Ammon's horn (tissue), 1 donor: ENCODE measurements around the gene UBE2N.
A peak's percentile ranks its signal among the peaks of the same experiment; 100 is the strongest.

ENCODE experiments used
- DNase-seq: peaks from one replicate; pipeline ENCODE4 v3.0.0-alpha.2; 2016; ENCODE audit warnings: low spot score

Gene UBE2N, protein sequence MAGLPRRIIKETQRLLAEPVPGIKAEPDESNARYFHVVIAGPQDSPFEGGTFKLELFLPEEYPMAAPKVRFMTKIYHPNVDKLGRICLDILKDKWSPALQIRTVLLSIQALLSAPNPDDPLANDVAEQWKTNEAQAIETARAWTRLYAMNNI

GRCh38 chr12:93441617-93442410, at the start of gene UBE2N:
Gene UBE2N, minus strand, starts transcription at chr12:93441947. Its CDS starts 63 bp downstream, at chr12:93441884.
- peak; percentile 96 for DNase-seq

DNA sequence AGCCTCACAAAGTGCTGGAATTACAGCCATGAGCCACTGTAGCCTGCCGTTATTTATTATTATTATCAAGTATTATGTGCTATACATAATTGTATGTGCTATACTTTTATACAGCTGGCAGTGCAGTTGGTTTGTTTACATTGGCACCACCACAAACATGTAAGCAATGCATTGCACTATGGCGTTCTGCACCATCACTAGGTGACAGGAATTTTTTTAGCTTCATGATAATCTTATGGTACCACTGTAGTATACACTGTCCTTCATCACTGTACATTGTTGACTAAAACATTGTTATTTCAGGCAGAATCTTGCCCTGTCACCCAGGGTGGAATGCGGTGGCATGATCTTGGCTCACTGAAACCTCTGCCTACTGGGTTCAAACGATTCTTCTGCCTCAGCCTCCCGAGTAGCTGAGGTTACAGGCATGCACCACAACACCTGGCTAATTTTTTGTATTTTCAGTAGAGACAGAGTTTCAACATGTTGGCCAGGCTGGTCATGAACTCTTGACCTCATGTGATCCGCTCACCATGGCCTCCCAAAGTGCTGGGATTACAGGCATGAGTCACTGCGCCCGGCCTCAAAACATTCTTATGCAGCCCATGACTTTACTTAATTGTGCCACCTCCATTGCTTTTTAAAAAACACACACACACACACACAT, 42.7 kb upstream of the UBE2N start:
- DNase-seq = no peak

- no peak for DNase-seq
Measured at GRCh38 chr12:93483151-93483807, 41.5 kb upstream of the UBE2N start.

DNA sequence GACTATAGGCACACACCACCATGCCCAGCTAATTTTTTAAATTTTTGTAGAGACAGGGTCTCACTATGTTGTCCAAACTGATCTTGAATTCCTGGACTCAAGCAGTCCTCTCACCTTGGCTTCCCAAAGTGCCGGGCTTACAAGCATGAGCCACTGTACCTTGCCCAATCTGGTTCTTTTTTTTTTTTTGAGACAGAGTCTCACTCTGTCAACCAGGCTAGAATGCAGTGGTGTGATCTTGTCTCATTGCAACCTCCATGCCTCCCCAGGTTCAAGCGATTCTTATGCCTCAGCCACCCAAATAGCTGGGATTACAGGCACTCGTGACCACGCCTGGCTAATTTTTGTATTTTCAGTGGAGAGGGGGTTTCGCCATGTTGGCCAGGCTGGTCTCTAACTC, 41.0 kb upstream of the UBE2N start:
- DNase-seq = no peak

GRCh38 chr12:93476555-93476954, 34.8 kb upstream of the UBE2N start:
- DNase-seq = no peak

DNA sequence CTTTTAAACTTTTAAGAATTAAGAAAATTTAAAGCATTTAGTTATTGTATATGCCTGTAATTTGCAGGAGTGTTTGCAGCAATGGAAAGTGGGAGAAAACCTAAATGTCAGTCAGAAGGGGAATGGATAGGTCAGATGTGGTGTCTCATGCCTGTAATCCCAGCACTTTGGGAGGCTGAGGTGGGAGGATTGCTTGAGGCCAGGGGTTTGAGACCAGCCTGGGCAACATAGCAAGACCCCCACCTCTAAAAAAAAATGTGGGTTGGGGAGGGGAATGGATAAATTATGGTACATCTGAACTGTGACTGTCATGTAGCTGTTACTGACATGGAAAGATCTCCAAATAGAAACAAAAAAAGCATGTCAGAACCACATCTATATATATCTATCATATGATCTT, 27.6 kb upstream of the UBE2N start:
- DNase-seq = no peak

DNA sequence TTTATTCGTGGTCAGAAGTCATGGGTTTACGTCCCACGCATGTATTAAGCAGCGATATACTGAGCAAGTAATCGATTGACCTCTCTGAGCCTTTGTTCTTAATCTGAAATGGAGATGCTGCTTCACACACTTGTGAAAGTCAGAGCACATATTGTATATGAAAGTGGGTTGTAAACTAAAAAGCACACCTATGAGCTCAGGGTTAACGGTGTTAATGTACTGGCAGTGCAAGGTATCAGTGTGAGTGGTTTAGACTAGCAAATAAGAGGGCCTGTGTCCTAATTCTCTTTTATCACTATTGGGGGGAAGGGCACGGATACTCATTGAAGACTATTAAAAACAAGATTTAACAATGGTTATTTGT, 26.2 kb upstream of the UBE2N start:
- DNase-seq = no peak

DNA sequence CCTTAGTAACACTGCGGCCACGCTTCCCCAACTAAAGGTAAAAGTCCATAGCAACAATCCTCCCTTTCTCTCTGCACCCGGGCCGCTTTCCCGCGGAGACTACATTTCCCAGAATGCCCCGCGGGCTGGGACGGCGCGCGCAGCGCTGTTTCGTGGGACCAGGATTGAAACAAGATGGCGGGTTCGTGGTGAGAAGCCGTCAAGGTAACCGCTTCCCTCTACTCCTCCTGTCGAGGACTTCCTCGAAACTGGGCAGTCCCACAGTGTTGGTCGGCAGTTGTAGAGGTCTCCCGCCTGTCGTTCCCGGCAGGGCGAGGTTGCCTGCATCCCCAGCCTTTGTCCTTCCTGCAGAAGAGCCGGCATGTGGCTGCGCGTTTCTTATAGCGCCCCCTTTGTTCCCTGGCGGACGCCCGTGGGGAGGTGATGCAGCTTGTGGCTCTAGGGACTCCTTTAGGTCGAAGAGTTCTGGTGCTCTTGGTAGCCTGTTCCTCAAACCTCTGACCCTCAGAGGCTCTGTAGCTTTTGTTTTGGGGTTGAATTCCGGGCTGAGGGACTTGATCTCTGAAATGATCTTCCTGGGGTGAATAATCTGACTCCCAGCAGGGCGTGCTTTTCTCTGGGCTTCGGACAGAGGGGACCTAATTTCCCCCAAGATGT, 25.7 kb upstream of the UBE2N start, which contains the start of gene MRPL42:
Gene MRPL42 (plus strand): TSS at position 164 of the 657 bp plus-strand sequence. CDS start 1,772 bp downstream, outside the sequence.
- peak; percentile 83 for DNase-seq

DNA sequence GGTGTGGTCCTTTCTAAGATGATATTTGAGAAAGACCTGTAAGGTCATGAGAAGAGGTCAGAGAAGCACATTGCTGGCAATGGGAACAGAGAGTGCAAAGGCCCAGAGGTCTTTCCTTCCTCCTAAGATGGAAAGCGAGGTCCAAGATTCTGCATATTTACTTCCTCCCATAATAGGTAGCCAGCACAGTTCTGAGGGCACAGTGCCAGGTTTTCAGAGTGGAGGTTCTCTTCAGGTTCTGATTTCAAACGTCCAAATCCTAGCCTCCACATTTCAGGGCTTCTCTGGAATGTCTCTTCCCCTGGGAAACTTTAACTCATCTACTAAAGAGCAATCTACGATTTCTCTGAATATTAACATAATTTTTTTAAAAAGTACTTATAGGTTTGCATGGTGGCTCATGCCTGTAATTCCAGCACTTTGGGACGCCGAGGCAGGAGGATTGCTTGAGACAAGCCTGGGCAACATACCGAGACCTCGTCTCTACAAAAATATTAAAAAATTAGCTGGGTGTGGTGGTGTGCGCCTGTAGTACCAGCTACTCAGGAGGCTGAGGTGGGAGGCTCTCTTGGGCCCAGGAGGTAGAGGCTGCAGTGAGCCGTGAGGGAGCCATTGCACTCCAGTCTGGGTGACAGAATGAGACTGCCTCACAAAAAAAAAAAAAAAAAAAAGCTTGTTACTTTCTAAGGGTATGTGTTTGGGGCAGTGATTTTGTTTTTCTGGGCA, 25.0 kb upstream of the UBE2N start:
- DNase-seq = no peak

DNA sequence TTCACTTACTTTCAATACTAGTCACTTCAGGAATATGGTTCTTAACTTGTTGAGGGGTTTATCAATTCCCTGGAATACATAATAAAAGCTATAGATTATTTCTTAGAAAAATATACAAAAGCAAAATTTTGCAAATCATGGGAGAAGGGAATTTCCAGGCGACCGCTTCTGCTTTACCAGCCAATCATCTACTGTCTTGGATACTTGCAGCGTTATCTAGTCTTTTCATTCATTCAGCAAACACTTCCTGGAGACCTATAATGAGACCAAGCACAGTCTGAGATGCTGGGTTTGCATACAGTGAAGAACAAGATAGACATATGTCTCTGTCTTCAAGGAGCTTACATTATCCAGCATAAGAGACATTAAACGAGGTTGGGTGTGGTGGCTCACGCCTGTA, 24.1 kb upstream of the UBE2N start:
- DNase-seq = no peak

DNA sequence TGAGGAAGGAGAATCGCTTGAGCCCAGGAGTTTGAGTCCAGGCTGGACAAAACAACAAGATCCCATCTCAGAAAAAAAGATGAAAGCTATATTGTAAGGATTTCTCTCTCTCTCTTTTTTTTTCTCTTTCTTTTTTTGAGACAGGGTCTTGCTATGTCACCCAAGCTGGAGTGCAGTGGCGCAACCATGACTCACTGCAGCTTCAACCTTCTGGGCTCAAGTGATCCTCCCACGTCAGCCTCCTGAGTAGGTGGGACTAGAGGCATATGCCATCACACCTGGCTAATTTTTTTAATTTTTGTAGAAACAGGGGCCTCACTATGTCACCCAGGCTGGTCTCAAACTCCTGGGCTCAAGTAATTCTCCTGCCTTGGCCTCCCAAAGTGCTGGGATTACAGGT, 19.8 kb upstream of the UBE2N start:
- DNase-seq = no peak

DNA sequence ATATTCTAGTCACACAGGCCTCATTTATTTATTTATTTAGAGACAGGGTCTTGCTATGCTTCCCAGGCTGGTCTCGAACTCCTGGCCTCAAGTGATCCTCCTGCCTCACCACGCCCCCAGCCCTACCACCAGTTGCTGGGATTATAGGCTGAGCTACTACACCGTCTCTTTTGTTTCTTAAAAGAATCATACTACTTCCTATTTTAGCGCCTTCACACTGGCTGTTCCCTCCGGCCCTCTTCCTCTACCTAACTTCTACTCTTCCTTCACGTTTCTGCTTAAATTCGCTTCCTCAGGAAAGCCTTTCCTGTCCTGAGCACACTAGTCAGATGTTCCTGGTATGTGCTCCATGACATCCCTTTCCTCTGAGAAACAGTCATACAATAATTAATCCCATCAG, 19.2 kb upstream of the UBE2N start:
- DNase-seq = no peak

GRCh38 chr12:93460003-93460402, 18.3 kb upstream of the UBE2N start:
- no peak for DNase-seq

GRCh38 chr12:93459097-93459496, 17.4 kb upstream of the UBE2N start:
- no peak for DNase-seq

- no peak for DNase-seq
Measured at GRCh38 chr12:93456077-93456476, 14.3 kb upstream of the UBE2N start.

GRCh38 chr12:93453633-93454032, 11.9 kb upstream of the UBE2N start:
- no peak for DNase-seq

DNA sequence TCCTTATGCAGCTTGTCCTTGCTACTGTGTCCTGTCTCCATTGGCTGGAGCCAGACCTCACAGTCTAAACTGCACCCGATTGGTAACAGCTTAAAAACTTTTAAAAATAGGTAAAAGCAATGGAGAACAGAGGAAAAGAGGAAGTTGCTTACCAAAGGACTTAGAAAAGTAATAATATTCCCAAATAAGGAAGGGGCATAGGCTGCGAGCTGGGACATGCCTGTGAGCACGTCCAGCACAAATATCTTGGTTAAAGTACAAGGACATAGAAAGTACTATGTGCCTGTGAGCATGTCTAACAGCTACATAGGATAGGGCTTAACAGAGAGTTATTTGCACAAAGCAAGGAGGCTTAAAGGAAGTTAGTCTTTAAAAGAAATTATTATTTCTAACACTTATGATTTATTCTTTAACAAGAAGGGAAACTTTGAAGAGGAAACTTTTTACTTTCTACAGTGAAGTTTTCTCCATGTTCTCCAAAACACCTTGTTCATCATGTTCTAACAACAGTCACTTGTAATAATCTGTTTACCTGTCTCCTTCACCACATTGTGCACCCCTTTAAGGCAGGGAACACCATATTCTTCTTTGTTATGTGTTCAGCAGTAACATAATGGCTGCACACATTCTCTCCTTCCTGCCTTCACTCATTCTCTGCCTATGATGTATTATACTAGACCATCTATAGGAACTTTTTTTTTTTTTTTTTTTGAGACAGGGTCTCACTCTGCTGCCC, 9.8 kb upstream of the UBE2N start:
- no peak for DNase-seq

DNA sequence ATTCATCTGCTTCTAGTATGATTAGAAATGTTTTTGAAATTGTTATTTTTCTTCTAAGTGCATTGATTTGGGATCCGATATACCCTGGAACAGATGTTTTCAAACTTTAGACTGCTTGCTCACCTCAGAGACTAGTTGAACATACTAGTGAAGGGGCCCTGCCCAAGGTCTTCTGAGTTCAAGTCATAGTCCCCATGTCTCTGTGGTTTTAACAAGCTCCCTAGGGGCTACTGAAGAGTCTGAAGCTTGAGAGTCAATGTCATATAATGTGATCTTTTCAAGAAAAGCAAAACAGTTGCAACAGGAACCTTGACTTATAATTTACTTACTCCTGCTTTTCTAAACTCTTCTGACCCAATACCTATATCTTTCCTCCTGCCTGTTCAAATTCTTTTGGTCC, 7.5 kb upstream of the UBE2N start:
- no peak for DNase-seq

DNA sequence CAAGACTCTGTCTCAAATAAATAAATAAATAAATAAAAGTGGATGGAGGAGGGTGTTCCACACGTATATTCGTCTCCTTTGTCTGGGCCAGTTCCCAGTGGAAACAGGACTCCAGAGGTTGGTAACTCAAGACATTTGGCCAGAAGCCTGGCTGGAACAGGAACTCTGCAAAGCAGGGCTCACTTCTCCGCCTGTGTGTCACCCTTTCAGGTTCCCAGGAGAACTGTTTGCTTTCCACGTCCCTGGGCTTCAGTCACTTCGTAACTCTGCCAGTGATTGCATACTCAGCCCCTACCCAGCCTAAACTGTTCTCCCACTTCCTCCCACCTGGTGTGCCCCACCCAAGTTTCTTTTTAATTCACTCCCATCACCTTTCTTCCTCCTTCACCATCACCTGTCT, 7.0 kb upstream of the UBE2N start:
- DNase-seq = no peak

DNA sequence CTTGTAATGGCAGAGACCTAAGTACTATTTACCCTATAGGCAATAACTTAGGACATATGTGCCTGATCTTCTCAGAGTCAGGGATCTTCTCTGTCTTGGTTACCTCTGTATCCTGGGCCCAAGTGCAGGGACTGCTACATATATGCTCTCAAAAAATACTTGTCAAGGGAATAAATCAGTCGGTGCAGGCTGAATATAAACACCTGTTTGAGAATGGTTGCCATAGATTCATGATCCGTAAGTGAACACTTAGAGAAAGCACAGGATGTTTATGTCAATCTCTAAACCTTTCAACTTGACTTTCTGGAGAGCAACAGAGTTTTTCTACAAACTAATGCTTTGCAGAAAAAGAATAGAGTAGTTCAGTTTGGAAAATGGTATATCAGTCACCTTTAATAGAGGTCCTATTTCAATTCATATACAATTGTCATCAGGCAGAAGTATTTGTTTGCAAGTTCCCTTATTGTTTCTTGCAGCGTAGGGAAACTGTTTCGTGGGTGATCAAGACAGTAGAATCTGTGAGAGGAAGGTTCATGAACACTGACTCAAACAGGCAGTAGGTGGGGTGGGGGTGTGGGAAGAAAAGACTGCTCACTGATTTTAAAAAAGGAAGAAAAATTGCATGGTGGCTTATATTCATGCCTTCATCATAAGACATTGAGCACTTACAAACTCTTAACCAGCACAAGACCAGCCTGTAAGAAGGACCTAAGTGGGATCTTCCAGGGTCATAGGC, 6.0 kb upstream of the UBE2N start:
- no peak for DNase-seq
